Heart left ventricle (tissue), 13 donors: ENCODE measurements around the gene MMP13.

Experiments used
- POLR2A ChIP-seq, 2 donors: fragments of 450-650 bp; IDR thresholded peaks; one replicate each; pipeline ENCODE4 v1.6.1; 2017; ENCODE audit warnings: antibody characterized with exemption in 2 of 2, mild to moderate bottlenecking in 2 of 2, moderate library complexity in 2 of 2
- TF ChIP-seq, protein P1 (sequence below), 12 donors: fragments of 200-600 bp; sonication (generic) in 4 of 12; IDR thresholded peaks; one replicate each; pipeline versions ENCODE4 v1.5.0 to v1.8.0; 2018 to 2022; ENCODE audit warnings: antibody characterized with exemption in 12 of 12, mild to moderate bottlenecking in 5 of 12
- donor health status: ischemic (EF 13 %, LVEDD 7.1; RV severe dilation, severe dysfunction).
- donor health status: DM: no; HTN: yes; CAD: no.
- donor health status: DM: no; HTN: no; CAD: no.
- donor health status: ischemic (EF 25% LVEDD 6.9; RV normal size, moderate dysfunction).
- donor health status: ischemic (EF 25% LVEDD 5.7; RV mildly dilated, moderate dysfunction).
- donor health status: ischemic (EF 35%, LVEDD 5.7; RV mildly dilated, moderate dysfunction).
- donor health status: nonischemic (EF 11% LVEDD 7.7; RV severe dilation, severe dysfunction).
- donor health status: DM: yes; HTN: yes; CAD: no.
- donor health status: PGD.
- donor health status: ischemic (EF 29% LVEDD 5.4; RV normal size, mild dysfunction).
- donor health status: nonischemic (EF 23%, LVEDD 6.1; RV moderate dilation, normal function).

DNA sequence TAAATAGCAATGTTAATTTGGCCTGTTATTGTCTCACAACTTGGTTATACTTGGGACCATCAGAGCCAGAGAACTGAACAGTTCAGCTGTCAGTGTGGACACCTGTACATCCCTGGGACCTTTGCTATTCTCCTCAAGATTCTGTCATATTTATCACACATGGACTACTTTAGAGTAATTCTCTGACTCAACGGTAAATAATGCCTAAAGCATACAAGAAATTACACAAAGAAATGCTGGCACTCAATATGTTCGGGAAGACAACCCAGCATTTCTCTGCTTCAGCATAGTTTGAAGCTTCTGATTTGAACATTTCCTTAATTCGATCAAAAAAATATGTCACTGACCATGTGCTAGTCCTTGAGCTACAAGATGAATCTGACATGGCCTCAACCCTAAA is 34.6 kb upstream of the MMP13 start:
- TF ChIP-seq, protein P1, sequence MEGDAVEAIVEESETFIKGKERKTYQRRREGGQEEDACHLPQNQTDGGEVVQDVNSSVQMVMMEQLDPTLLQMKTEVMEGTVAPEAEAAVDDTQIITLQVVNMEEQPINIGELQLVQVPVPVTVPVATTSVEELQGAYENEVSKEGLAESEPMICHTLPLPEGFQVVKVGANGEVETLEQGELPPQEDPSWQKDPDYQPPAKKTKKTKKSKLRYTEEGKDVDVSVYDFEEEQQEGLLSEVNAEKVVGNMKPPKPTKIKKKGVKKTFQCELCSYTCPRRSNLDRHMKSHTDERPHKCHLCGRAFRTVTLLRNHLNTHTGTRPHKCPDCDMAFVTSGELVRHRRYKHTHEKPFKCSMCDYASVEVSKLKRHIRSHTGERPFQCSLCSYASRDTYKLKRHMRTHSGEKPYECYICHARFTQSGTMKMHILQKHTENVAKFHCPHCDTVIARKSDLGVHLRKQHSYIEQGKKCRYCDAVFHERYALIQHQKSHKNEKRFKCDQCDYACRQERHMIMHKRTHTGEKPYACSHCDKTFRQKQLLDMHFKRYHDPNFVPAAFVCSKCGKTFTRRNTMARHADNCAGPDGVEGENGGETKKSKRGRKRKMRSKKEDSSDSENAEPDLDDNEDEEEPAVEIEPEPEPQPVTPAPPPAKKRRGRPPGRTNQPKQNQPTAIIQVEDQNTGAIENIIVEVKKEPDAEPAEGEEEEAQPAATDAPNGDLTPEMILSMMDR (IDR thresholded peaks at IDR 0.05) = no peak
- no peak for TF ChIP-seq POLR2A (IDR thresholded peaks at IDR 0.05)
